Ovary (tissue), 9 donors: ENCODE measurements around the gene ARIH2. TPM values are rescaled to one million over a fixed set of nuclear protein-coding genes. Genes with fewer than 3 reads are reported as not detected.

Experiments used
- DNase-seq, 5 donors: peaks; one replicate each; pipeline ENCODE4 v3.0.0-alpha.2; 2019 to 2020
- H3K27ac ChIP-seq, 2 donors: fragments of 200-600 bp; one replicate each; pipeline versions ENCODE4 v1.5.1 to v1.8.0; 2019 to 2022
- H3K27me3 ChIP-seq: fragments of 200-600 bp; one replicate; pipeline ENCODE4 v1.8.0; 2022
- H3K36me3 ChIP-seq: fragments of 200-600 bp; sonication (generic); one replicate; pipeline ENCODE4 v1.5.1; 2019
- H3K4me1 ChIP-seq: one replicate; pipeline ENCODE4 v1.8.1; 2013; ENCODE audit warnings: mild to moderate bottlenecking, moderate library complexity; ENCODE audit not compliant: insufficient read depth
- H3K4me3 ChIP-seq: fragments of 200-600 bp; sonication (generic); one replicate; pipeline ENCODE4 v1.5.1; 2017
- H3K9me3 ChIP-seq, 2 donors: fragments of 200-600 bp in 1 of 2; sonication (generic) in 1 of 2; one replicate each; pipeline versions ENCODE4 v1.5.1 to v1.8.1; 2013 to 2019; ENCODE audit warnings: mild to moderate bottlenecking in 1 of 2, moderate library complexity in 1 of 2
- EP300 ChIP-seq: sonication (generic); formaldehyde crosslinking; IDR thresholded peaks from one replicate; pipeline ENCODE4 v1.6.1; 2017; ENCODE audit warnings: antibody characterized with exemption
- POLR2A ChIP-seq: fragments of 450-650 bp; IDR thresholded peaks from one replicate; pipeline ENCODE4 v1.6.1; 2017; ENCODE audit warnings: antibody characterized with exemption, mild to moderate bottlenecking, moderate library complexity
- WGBS, 3 donors: extraction: QIAGEN DNeasy Blood & Tissue Kit in 1 of 3; methylation state at CpG; one replicate each; pipeline versions ENCODE4 v1.1.5 to v1.1.7; 2013 to 2017; 5-methylcytosine and 5-hydroxymethylcytosine counted together
- intact Hi-C, 4 donors: fragments of 100-400 bp; cut with DNase I; formaldehyde crosslinking; loops; one replicate each; pipeline versions ENCODE4 v1.11.0 to v1.15.1; 2022 to 2023
- polyA plus RNA-seq, 2 donors: library from polyadenylated mRNA; stranded (reverse); fragments of 200-250 nt in 1 of 2; fragments of 350-450 nt in 1 of 2; fragmentation: Illumina TruSeq in 1 of 2; extraction: RNeasy Lipid Tissue Mini Kit (QIAGEN cat#74804) in 1 of 2; gene quantifications; one replicate each; pipeline ENCODE4 v1.2.3, GENCODE V29; 2013 to 2014
- total RNA-seq, 7 donors: library from RNA; depleted of rRNA in 2 of 7; stranded (reverse); fragments of >200 nt in 2 of 7; fragmentation: NEBNext Ultra II Directional in 3 of 7; extraction: Animal tissue kit (Norgen Biotek cat#: 25700) in 3 of 7; gene quantifications; one replicate each; pipeline versions ENCODE4 v1.1.0 to v1.2.4, GENCODE V29; 2016 to 2023
- TF ChIP-seq, protein P1 (sequence below), 3 donors: fragments of 450-650 bp in 2 of 3; fragments of 200-600 bp in 1 of 3; IDR thresholded peaks; one replicate each; pipeline versions ENCODE4 v1.5.1 to v1.8.0; 2016 to 2022; ENCODE audit warnings: antibody characterized with exemption in 3 of 3, mild to moderate bottlenecking in 1 of 3
- donor health status: DM: no; HTN: no; CAD: no; lungs with moderate emphysema.
- donor health status: DM: no; HTN: no; CAD: no.
- donor health status: Bipolar disorder and iron deficiency.
- donor health status: DM: yes; HTN: yes; CAD: no.
- donor health status: DM: no; HTN: no; CAD: no.
- donor health status: DM: yes; HTN: yes; CAD: no.

ARIH2 gene
- total and polyA plus RNA-seq, 9 donors, result 39.6 to 95.7 (median 72.0) TPM

- WGBS, 3 donors, result 52 to 66% (median 57%) methylated on average over 5 of the region's 5 CpGs
- TF ChIP-seq EP300 (no peak), POLR2A (no peak)
- TF ChIP-seq, protein P1, sequence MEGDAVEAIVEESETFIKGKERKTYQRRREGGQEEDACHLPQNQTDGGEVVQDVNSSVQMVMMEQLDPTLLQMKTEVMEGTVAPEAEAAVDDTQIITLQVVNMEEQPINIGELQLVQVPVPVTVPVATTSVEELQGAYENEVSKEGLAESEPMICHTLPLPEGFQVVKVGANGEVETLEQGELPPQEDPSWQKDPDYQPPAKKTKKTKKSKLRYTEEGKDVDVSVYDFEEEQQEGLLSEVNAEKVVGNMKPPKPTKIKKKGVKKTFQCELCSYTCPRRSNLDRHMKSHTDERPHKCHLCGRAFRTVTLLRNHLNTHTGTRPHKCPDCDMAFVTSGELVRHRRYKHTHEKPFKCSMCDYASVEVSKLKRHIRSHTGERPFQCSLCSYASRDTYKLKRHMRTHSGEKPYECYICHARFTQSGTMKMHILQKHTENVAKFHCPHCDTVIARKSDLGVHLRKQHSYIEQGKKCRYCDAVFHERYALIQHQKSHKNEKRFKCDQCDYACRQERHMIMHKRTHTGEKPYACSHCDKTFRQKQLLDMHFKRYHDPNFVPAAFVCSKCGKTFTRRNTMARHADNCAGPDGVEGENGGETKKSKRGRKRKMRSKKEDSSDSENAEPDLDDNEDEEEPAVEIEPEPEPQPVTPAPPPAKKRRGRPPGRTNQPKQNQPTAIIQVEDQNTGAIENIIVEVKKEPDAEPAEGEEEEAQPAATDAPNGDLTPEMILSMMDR (IDR thresholded peaks at IDR 0.05), result no peak
- Histone ChIP-seq H3K4me3 (no peak overlapping the region), H3K27me3 (no peaks in the 10 kb centered on the region), H3K9me3 (no peaks in the 10 kb centered on the region), H3K36me3 (no peaks in the 10 kb centered on the region), H3K4me1 (peaks cover 9% of the 10 kb centered on the region), H3K27ac (no peak overlapping the region)
- intact Hi-C loops, result loop anchor here in 1 of 4 donors (10.0 kb wide), 1 partner anchor 110 kb away; the partner anchor contains the start of gene ARIH2
- peak in 2 of 5 donors; percentile 33 to 36 for DNase-seq
Measured at GRCh38 chr3:49024449-49024848, 105.8 kb downstream of the ARIH2 start.

DNA sequence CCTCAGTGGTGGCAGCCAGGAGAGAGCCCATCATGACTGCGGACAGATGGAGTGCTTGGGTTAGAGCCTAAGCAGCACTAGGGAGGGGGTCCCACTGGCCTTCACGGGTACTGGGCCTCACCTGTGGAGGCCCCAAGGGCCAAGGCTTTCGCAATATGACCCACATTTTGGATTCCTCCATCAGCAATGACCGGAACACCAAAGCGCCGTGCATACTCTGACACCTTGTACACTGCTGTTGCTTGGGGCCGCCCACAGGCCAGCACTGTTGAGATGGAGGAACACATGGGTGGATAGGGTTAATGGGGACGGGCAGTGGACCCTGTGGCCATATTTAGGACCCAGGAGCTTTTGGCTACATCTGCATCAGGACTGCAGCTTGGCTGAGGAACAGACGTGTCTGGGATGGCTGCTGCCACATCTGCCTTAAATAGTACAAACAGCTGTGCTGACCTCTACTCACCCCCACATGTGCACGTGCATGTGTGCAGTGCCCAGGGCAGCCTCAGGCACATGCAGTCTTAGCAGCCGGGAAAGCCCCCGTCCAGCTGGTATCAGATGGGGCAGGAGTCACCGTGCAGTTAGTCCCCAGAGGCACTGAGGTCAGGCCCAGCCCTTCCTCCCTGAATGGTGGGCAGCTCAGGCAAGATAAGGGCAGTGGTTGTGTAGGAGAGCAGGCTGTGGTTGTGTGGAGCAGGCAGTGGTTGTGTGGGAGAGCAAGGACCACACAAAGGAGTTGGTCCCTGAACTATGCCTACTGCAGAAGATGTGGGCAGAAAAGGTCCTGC, 106.6 kb downstream of the ARIH2 start:
- H3K4me3 ChIP-seq, result no peak overlapping the region
- H3K27ac ChIP-seq, result no peak overlapping the region
- TF ChIP-seq POLR2A, result no peak
- TF ChIP-seq, protein P1 (IDR thresholded peaks at IDR 0.05), result no peak
- no peak for TF ChIP-seq EP300
- H3K36me3 ChIP-seq, result no peaks in the 10 kb centered on the region
- WGBS, 3 donors, result 54 to 55% (median 55%) methylated on average over 11 to 13 of the region's 13 CpGs
- H3K4me1 ChIP-seq, result peaks cover 9% of the 10 kb centered on the region
- no peaks in the 10 kb centered on the region for H3K9me3 ChIP-seq
- H3K27me3 ChIP-seq, result no peaks in the 10 kb centered on the region
- intact Hi-C loops, result loop anchor here in 1 of 4 donors (10.0 kb wide), 1 partner anchor 110 kb away; the partner anchor contains the start of gene ARIH2
- DNase-seq, result peak in 2 of 5 donors; percentile 25 to 26

DNA sequence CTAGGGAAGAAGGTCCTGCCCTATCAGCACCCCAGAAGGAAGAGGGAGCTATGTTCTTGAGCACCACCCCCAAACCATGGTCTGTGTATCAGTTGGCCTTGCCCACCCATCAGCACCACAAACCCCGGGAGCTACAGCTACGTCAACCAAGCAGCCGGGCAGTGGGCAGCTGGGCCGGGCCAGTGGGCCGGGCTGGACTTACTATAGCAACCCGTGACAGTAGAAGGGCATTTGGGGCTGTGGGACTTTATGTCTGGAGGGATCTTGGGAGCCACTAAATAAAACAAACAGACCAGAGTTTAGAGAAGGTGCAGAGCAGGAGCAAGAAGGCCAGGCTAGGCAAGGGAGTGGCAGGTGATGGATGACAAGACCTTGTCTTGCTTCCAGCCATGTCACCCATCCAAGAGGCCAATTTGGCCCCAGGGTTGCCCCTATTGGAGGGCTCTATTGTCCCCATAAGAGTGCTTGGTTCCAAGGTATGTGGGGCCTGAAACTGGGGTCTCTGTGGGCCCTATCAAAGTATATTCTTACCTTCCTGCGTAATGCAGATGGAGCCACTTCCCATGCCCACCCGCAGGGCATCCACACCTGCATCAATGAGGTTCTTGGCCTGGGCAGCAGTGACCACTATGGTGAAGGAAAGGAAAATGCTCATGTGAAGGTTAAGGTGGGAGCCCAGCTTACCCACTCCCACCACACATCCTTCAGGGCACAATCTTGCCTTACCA, 107.3 kb downstream of the ARIH2 start:
- no peaks in the 10 kb centered on the region for H3K27me3 ChIP-seq
- no peak overlapping the region for H3K4me3 ChIP-seq
- peak in 1 of 5 donors; percentile 28 for DNase-seq
- no peak overlapping the region for H3K27ac ChIP-seq
- H3K9me3 ChIP-seq, result no peaks in the 10 kb centered on the region
- 69 to 75% (median 72%) methylated on average over 8 of the region's 8 CpGs for WGBS, 3 donors
- H3K36me3 ChIP-seq, result no peaks in the 10 kb centered on the region
- peaks cover 9% of the 10 kb centered on the region for H3K4me1 ChIP-seq
- intact Hi-C loops, result loop anchor here in 1 of 4 donors (10.0 kb wide), 1 partner anchor 111 kb away; the partner anchor contains the start of gene ARIH2
- TF ChIP-seq POLR2A (no peak), EP300 (no peak)
- TF ChIP-seq, protein P1 (IDR thresholded peaks at IDR 0.05), result no peak

DNA sequence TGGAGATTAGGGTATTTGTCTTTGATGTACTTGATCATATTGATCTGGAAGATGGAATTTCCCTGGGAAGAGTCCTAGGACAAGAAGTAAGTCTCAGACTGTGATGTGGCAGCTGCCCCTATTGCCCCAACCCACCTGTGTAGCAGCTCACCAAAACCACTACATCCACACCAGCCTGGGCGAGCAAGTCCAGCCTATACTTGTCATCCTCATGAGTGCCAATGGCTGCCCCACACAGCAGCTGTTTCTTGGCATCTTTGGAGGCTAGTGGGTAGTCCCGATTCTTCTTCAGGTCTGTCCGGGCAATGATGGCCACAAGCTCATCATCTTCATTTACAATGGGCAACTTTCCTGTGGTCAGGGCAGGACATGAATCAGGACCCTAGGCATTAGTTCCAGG, 107.9 kb downstream of the ARIH2 start:
- TF ChIP-seq EP300 (no peak), POLR2A (no peak)
- TF ChIP-seq, protein P1 (IDR thresholded peaks at IDR 0.05), result no peak
- intact Hi-C loops, result loop anchor here in 1 of 4 donors (10.0 kb wide), 1 partner anchor 112 kb away; the partner anchor contains the start of gene ARIH2

More for the DNA sequence above, 107.9 kb downstream of the ARIH2 start:
- Histone ChIP-seq H3K27ac (no peak overlapping the region), H3K27me3 (no peaks in the 10 kb centered on the region), H3K9me3 (no peaks in the 10 kb centered on the region), H3K4me3 (no peak overlapping the region), H3K4me1 (peaks cover 9% of the 10 kb centered on the region), H3K36me3 (no peaks in the 10 kb centered on the region)
- DNase-seq, result peak in 1 of 5 donors; percentile 26
- 86 to 91% (median 89%) methylated on average over 3 of the region's 3 CpGs for WGBS, 3 donors
